ENCODE data around the gene CFAP53. TPM values are rescaled to one million over a fixed set of nuclear protein-coding genes. Genes with fewer than 3 reads are reported as not detected.

Gene CFAP53
- total and polyA plus RNA-seq, 2 of the 13 experiments (the other 11 are each of a cell fraction or from before 2014, with no cell fraction given) = 0.05 to 0.07 TPM

DNA sequence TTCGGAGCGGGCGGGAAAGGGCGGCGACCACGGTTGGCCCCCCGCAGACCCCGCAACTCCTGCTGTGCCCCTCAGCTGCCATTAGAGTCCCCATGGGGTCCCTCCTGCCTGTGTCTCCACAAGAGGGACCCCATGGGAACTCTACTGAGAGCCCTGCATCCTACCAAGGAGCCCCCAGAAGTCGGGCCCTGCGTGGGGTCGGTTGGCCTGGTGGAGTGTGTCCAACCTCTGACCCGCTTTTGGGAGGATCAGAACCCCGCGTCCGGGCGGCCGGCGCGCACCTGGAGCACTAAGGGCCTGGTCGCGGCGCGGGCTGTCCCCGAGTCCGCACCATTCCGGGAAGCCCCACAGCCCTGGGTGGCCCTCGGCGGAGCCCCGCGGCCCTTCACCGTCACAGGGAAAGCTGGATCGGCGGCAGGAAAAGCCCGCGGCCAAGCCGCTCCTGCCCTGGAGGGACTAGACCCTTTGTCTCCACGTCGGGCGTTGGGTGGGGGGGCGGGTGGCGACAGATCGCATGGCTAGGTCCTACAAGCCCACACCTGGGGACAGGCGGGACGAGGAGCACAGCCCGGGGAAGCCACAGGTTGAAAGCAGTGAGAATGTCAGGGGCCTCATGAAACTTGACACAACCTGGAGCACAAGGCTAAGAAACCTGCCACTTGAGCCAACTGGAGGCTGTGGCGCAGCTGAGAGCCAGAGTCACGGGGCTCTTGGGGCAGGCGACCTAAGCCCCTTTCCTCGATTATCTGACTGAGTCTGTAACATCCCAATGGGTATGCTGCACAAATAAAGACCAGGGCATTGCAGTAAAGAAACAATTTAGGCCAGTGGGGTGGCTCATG, 32.4 kb upstream of the CFAP53 start (continued):
- TF ChIP-seq SKIL (CRISPR knock-in tag; IDR thresholded peaks at IDR 0.05; ENCODE audit: borderline replicate concordance) (no peak), ZNF747 (CRISPR knock-in tag; IDR thresholded peaks at IDR 0.05; ENCODE audit: borderline replicate concordance) (no peak), KLF15 (CRISPR knock-in tag; IDR thresholded peaks at IDR 0.05; ENCODE audit: borderline replicate concordance) (no peak)

DNA sequence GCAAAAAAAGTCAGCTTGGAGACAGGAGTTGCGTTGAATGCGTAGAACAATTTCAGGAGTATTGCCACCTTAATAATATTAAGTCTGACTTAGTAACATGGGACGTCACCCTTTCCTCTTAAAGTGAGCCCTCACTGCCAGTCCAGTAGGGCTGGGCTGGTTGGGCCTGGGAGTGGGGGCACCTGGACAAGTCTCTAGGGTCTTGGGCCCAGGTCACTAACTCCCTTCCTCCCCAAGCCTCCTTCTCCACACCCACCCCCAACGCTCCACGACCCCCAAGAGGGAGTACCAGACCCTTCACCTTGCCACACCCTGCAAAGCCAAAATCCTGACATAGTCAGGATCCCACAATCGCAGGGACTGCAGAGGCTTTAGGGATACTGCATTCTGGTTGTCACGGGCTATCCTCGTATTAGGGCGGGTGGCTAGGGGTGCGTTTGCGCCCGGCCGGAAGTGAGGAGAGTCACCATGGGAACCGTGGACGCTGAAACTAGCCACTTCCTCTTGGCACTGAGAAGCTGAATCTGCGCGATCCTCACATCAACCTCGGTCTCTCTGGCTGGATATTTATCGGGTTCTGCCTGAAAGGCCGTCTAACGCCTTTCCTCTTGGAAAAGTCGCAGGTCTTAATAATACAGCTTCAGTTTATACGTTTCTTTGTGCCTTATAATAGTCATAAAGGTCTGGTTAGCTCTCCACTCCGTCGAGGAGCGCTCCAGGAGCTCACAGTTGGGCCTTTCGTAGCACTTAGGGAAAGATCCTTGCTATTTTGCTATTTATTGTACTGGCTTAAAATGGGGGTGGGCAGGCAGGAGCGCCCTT, 31.5 kb upstream of the CFAP53 start:
- Histone ChIP-seq H3K27me3 (ENCODE audit: control insufficient read depth in 1 of 2, insufficient read depth in 2 of 2, low read length in 2 of 2) (peaks cover 2 to 11% of the 10 kb centered on the region in 2 experiments; a peak in 3 of 5 replicates), H3K9ac (ENCODE audit: insufficient read depth, low read depth, low read length) (no peak overlapping the region), H4K20me1 (ENCODE audit: insufficient read depth, low read length) (no peaks in the 10 kb centered on the region), H3K27ac (ENCODE audit: extremely low read length, insufficient read depth, low read length) (no peak overlapping the region), H3K4me1 (ENCODE audit: insufficient read depth, low read length) (no peaks in the 10 kb centered on the region), H2AFZ (ENCODE audit: low read length) (no peak overlapping the region), H3K9me3 (ENCODE audit: low read length) (no peaks in the 10 kb centered on the region), H3K79me2 (ENCODE audit: insufficient read depth, low read length) (no peaks in the 10 kb centered on the region), H3K4me2 (ENCODE audit: low read depth, low read length) (no peak overlapping the region), H3K36me3 (replicated peaks in 1 of 2; ENCODE audit: control insufficient read depth in 1 of 2, insufficient read depth in 2 of 2, low read length in 2 of 2) (no peaks in the 10 kb centered on the region), H3K4me3 (replicated peaks in 1 of 3; ENCODE audit: insufficient read depth in 1 of 3, low read depth in 2 of 3, low read length in 3 of 3) (no peak overlapping the region)
- ATAC-seq (no peak), FAIRE-seq (no peak), DNase-seq (ENCODE audit: low spot score) (no peak)
- ChIA-PET POLR2A (no interaction called here), CTCF (ENCODE audit: low intra/inter-chr PET ratio, low total read pairs) (no interaction called here)
- 50% methylated on average over 24 of the region's 28 CpGs for WGBS (ENCODE audit: low lambda C conversion rate)
- intact Hi-C loops (cut with micrococcal nuclease; ENCODE audit: unreplicated experiment) = no loop called here
- TF ChIP-seq ZNF224 (CRISPR knock-in tag; IDR thresholded peaks at IDR 0.05) = no peak
- peak; percentile 27; the same call in 1 of the 2 replicates for TF ChIP-seq GABPA (IDR thresholded peaks at IDR 0.05; ENCODE audit: low read depth, low read length)
- TF ChIP-seq GABPA (CRISPR knock-in tag; IDR thresholded peaks at IDR 0.05; ENCODE audit: low read depth) = peak; percentile 84
- no peak for TF ChIP-seq ZNF235 (CRISPR knock-in tag; IDR thresholded peaks at IDR 0.05; ENCODE audit: borderline replicate concordance)
- TF ChIP-seq RFX3 (CRISPR knock-in tag; IDR thresholded peaks at IDR 0.05) = 0 out of 2 replicates have a peak, but pooled peaks have one; percentile 24
- TF ChIP-seq ATF3 (CRISPR knock-in tag; IDR thresholded peaks at IDR 0.05) = no peak
- BruUV-seq (replicated peaks) = no TSS peak
- in situ Hi-C loops (cut with HindIII; ENCODE audit: extremely low pct_ligation_motif_present, low pct_unique_long_range_greater_than_20kb) = no loop called here
